ENCODE data around the gene NOL8.

Gene NOL8

DNA sequence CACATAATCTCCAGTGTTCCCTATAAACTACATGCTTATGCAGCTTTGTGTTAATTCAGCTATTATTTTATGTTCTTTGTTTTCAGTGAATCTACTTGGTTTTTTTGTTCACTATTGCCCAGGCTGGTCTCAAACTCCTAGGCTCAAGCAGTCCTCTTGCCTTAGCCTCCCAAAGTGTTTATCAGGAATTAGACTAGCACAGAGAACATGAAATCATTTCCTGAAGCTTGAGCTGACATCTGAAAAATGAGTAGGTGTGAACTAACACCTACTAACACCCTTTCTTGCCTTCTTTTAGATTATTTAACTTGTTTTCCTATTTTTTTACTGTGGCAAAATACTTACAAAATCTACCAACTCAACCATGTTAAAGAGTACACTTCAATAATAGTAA is 25.6 kb upstream of the NOL8 start:
- Histone ChIP-seq H3K9me3 (ENCODE audit: insufficient read depth, low read length, severe bottlenecking) (peaks cover 5% of the 10 kb centered on the region), H3K4me1 (ENCODE audit: insufficient read depth, low read length) (no peaks in the 10 kb centered on the region), H3K36me3 (ENCODE audit: insufficient read depth, low read length) (peaks cover 58% of the 10 kb centered on the region), H3K27me3 (ENCODE audit: insufficient read depth, low read length, poor library complexity) (no peaks in the 10 kb centered on the region), H3K4me3 (ENCODE audit: low read depth in 1 of 2, low read length in 2 of 2) (no peak overlapping the region), H3K79me2 (ENCODE audit: insufficient read depth, low read length) (no peaks in the 10 kb centered on the region), H2AFZ (ENCODE audit: low read depth, low read length) (no peak overlapping the region), H3K9ac (ENCODE audit: low read depth, low read length) (no peak overlapping the region), H3K27ac (ENCODE audit: low read length) (no peak overlapping the region), H4K20me1 (ENCODE audit: insufficient read depth, low read length) (no peaks in the 10 kb centered on the region), H3K4me2 (ENCODE audit: insufficient read depth, low read length) (no peak overlapping the region)
- TF ChIP-seq, protein P1, sequence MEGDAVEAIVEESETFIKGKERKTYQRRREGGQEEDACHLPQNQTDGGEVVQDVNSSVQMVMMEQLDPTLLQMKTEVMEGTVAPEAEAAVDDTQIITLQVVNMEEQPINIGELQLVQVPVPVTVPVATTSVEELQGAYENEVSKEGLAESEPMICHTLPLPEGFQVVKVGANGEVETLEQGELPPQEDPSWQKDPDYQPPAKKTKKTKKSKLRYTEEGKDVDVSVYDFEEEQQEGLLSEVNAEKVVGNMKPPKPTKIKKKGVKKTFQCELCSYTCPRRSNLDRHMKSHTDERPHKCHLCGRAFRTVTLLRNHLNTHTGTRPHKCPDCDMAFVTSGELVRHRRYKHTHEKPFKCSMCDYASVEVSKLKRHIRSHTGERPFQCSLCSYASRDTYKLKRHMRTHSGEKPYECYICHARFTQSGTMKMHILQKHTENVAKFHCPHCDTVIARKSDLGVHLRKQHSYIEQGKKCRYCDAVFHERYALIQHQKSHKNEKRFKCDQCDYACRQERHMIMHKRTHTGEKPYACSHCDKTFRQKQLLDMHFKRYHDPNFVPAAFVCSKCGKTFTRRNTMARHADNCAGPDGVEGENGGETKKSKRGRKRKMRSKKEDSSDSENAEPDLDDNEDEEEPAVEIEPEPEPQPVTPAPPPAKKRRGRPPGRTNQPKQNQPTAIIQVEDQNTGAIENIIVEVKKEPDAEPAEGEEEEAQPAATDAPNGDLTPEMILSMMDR (IDR thresholded peaks at IDR 0.05; ENCODE audit: borderline replicate concordance, extremely low read depth, low read length, poor library complexity, severe bottlenecking), result no peak
- no peak for TF ChIP-seq EZH2 (IDR thresholded peaks at IDR 0.05; ENCODE audit: borderline replicate concordance, low read depth, low read length, severe bottlenecking)
- ATAC-seq (ENCODE audit: insufficient read depth, low read depth), result no peak
- DNase-seq, result no peak

DNA sequence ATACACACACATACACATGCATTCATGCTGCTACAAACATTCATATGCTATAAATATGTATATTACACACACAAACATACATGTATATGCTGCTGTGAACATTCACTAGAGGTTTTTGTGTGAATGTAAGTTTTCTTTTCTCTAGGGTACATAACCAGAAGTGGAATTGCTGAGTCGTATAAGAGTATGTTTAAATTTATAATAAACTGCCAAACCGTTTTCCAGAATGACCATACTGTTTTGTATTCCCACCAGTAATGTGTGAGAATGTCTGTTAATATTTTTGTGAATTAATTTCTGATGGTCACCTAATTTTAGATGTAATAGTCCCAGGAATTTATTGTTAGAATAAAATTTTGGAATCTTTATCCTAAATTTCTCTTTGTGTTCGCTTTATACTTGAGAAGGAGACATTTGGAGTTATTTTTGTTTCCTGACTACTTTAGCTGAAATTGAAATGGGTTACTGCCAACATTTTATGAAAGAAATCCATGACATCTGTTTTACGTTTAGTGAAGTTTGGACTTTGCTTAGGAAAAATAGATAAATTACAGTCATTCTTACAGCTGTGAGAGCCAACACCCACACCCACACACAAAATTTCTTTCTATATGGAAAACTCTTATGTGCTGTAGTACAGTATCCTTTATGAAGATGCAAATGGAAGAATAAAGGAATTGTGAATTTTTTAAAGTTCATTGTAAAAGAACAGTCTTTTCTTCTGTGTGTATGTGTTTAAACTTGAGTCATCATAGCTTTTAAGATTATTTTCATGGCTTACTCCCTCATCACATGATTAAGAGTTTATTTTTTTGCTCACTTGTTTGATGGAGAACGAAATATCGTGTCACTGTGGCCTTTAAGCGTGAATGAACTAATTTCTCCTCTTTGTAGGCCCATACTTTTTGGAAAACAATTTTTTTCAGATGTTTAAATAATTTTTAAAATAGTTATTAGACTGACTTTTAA is 24.9 kb upstream of the NOL8 start:
- Histone ChIP-seq H3K9me3 (ENCODE audit: insufficient read depth, low read length, severe bottlenecking) (peaks cover 5% of the 10 kb centered on the region), H3K4me3 (ENCODE audit: low read depth in 1 of 2, low read length in 2 of 2) (no peak overlapping the region), H3K36me3 (ENCODE audit: insufficient read depth, low read length) (peaks cover 58% of the 10 kb centered on the region), H3K27me3 (ENCODE audit: insufficient read depth, low read length, poor library complexity) (no peaks in the 10 kb centered on the region), H3K4me2 (ENCODE audit: insufficient read depth, low read length) (no peak overlapping the region), H4K20me1 (ENCODE audit: insufficient read depth, low read length) (no peaks in the 10 kb centered on the region), H3K4me1 (ENCODE audit: insufficient read depth, low read length) (no peaks in the 10 kb centered on the region), H2AFZ (ENCODE audit: low read depth, low read length) (no peak overlapping the region), H3K9ac (ENCODE audit: low read depth, low read length) (no peak overlapping the region), H3K79me2 (ENCODE audit: insufficient read depth, low read length) (no peaks in the 10 kb centered on the region), H3K27ac (ENCODE audit: low read length) (no peak overlapping the region)
- ATAC-seq (ENCODE audit: insufficient read depth, low read depth) (no peak), DNase-seq (no peak)
- no peak for TF ChIP-seq EZH2 (IDR thresholded peaks at IDR 0.05; ENCODE audit: borderline replicate concordance, low read depth, low read length, severe bottlenecking)
- TF ChIP-seq, protein P1 (IDR thresholded peaks at IDR 0.05; ENCODE audit: borderline replicate concordance, extremely low read depth, low read length, poor library complexity, severe bottlenecking), result no peak

- Histone ChIP-seq H3K79me2 (ENCODE audit: insufficient read depth, low read length) (no peaks in the 10 kb centered on the region), H3K36me3 (ENCODE audit: insufficient read depth, low read length) (peaks cover 43% of the 10 kb centered on the region), H3K4me3 (ENCODE audit: low read depth in 1 of 2, low read length in 2 of 2) (no peak overlapping the region), H3K27me3 (ENCODE audit: insufficient read depth, low read length, poor library complexity) (no peaks in the 10 kb centered on the region), H3K27ac (ENCODE audit: low read length) (no peak overlapping the region), H3K9me3 (ENCODE audit: insufficient read depth, low read length, severe bottlenecking) (no peaks in the 10 kb centered on the region), H4K20me1 (ENCODE audit: insufficient read depth, low read length) (no peaks in the 10 kb centered on the region), H3K4me2 (ENCODE audit: insufficient read depth, low read length) (no peak overlapping the region), H2AFZ (ENCODE audit: low read depth, low read length) (no peak overlapping the region), H3K4me1 (ENCODE audit: insufficient read depth, low read length) (no peaks in the 10 kb centered on the region), H3K9ac (ENCODE audit: low read depth, low read length) (no peak overlapping the region)
- DNase-seq, result no peak
- TF ChIP-seq, protein P1 (IDR thresholded peaks at IDR 0.05; ENCODE audit: borderline replicate concordance, extremely low read depth, low read length, poor library complexity, severe bottlenecking), result no peak
- no peak for TF ChIP-seq EZH2 (IDR thresholded peaks at IDR 0.05; ENCODE audit: borderline replicate concordance, low read depth, low read length, severe bottlenecking)
- ATAC-seq (ENCODE audit: insufficient read depth, low read depth), result no peak
These were observed 20.4 kb upstream of the NOL8 start for GRCh38 chr9:92345582-92345981.

All from DND-41 (cell line).